ENCODE data around the gene BABAM2.

GRCh38 chr2:28317390-28317789 lies 426.9 kb downstream of the BABAM2 start:
- TF ChIP-seq CTCF (IDR thresholded peaks at IDR 0.05) (no peak), POLR2A (IDR thresholded peaks at IDR 0.05) (no peak)

Data from Peyer's patch (tissue), 4 donors.